ENCODE data around the gene CRTC1.

Gene CRTC1

DNA sequence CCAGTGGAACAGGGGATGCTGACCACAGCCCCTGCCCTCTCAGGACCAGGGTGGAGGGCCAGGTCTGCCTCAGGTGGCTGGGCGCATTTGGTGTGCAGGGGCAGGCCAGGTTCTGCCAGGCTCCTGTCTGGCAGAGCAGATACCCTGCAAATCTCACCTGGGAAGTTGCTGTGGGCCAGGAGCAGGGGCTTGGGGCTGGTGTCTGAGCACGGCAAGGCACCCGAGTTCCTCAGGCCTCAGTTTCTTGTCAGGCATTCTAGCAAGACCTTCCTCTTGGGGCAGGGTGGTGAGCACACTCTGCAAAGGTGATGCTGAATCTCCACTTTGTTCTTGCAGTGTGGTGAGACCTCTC is 1.1 kb downstream of the CRTC1 start:
- DNase-seq (ENCODE audit: low read depth in 2 of 2): no peak
- H3K4me3 ChIP-seq (replicated peaks in 1 of 2; ENCODE audit: low read depth in 2 of 2, low read length in 2 of 2): peak overlapping the region in 1 of 2 donors; percentile 67
- TF ChIP-seq CTCF (IDR thresholded peaks at IDR 0.05; ENCODE audit: low read depth, low read length): no peak

DNA sequence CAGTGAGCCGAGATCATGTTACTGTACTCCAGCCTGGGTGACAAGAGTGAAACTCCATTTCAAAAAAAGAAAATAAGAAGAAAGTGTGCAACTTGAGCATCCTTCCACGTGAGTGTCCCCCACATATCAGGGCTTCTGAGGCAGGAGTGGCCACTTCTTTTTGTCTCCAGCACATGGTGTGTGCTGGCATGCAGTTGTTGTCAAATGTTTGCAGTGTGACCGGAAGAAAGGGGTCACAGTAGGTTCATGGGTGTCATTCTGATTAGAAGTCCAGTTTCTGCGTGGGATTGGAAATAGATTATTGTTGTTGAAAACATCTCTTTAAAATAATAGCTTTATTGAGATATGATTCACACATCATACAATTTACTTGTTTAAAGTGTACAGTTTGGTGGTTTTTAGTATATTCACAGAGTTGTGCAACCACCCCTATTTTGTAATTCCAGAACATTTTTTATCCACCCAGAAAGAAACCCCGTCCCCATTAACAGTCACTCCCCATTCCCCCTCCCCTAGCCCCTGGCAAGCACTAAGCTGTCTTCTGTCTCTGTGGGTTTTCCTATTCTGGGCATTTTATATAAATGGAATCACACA is 2.2 kb downstream of the CRTC1 start:
- no peak for TF ChIP-seq CTCF (IDR thresholded peaks at IDR 0.05; ENCODE audit: low read depth, low read length)
- peak in 1 of 2 donors; percentile 6 for DNase-seq (ENCODE audit: low read depth in 2 of 2)
- H3K4me3 ChIP-seq (replicated peaks in 1 of 2; ENCODE audit: low read depth in 2 of 2, low read length in 2 of 2): no peak overlapping the region

DNA sequence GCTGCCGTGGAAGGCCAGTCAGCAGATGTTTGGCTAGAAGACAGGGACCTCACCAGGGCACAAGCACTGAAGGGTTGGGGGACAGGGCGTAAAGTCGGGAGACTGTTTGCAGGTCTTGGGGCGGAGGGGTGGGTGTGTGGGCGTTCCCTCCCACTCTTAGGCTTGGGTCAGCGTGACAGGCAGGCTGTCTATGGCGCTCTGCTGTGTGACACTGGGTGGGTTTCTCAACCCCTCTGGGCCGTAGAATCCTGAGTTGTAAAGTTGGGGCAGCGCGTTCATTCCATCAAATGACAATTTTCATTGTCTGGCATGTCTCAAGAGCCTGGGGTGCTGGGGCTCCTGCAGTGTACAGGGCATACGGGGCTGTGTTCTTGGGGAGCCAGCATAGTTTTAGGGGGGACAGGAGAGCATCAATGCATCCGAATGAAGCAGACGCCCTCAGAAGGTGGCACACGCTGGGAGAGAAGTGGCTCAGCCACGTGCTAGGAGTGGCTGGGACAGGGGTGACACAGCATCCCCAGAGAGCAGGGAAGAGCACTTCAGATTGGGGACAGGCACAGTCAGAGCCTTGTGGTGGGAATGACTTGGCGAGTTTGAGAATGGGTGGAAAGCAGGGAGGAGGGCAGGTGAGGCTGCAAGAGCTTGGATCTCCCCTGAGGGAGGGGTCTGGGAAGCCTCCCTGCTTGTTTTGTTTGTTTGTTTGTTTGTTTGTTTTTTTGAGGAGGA is 4.4 kb downstream of the CRTC1 start:
- no peak for TF ChIP-seq CTCF (IDR thresholded peaks at IDR 0.05; ENCODE audit: low read depth, low read length)
- DNase-seq (ENCODE audit: low read depth in 2 of 2): no peak
- no peak overlapping the region for H3K4me3 ChIP-seq (replicated peaks in 1 of 2; ENCODE audit: low read depth in 2 of 2, low read length in 2 of 2)

GRCh38 chr19:18696023-18696422 is 12.5 kb downstream of the CRTC1 start:
- no peak for DNase-seq (ENCODE audit: low read depth in 2 of 2)
- H3K4me3 ChIP-seq (replicated peaks in 1 of 2; ENCODE audit: low read depth in 2 of 2, low read length in 2 of 2): no peak overlapping the region
- no peak for TF ChIP-seq CTCF (IDR thresholded peaks at IDR 0.05; ENCODE audit: low read depth, low read length)

DNA sequence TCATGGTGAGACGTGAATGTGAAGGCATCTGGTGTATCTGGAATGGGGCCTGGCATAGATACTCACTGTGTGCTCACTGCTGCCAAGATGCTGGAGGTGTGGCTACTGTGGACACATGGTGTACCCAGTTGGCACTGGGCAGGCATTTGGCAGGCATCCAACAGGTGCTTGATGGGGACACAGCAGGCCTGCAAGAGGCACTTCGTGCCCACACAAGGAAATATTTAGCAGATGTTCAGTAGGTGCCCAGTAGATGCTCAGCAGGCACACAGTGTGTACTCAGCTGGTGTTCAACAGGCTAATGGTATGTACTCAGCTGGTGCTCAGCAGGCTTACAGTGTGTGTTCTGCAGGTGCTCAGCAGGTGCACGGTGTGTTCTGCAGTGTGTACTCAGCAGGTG is 14.2 kb downstream of the CRTC1 start:
- H3K4me3 ChIP-seq (replicated peaks in 1 of 2; ENCODE audit: low read depth in 2 of 2, low read length in 2 of 2): no peak overlapping the region
- DNase-seq (ENCODE audit: low read depth in 2 of 2): no peak
- TF ChIP-seq CTCF (IDR thresholded peaks at IDR 0.05; ENCODE audit: low read depth, low read length): no peak

- DNase-seq (ENCODE audit: low read depth in 2 of 2): no peak
- no peak overlapping the region for H3K4me3 ChIP-seq (replicated peaks in 1 of 2; ENCODE audit: low read depth in 2 of 2, low read length in 2 of 2)
- TF ChIP-seq CTCF (IDR thresholded peaks at IDR 0.05; ENCODE audit: low read depth, low read length): no peak
These were observed 15.1 kb downstream of the CRTC1 start for GRCh38 chr19:18698321-18699167.

Data from cardiac fibroblast (primary cell).